ENCODE measurements around the gene SUSD1. TPM values are rescaled to one million over a fixed set of nuclear protein-coding genes. Genes with fewer than 3 reads are reported as not detected.

The SUSD1 gene
- total and polyA plus RNA-seq, 2 of the 13 experiments (the other 11 are each of a cell fraction or from before 2014, with no cell fraction given), result 25.9 to 32.3 TPM

- TF ChIP-seq REXO4 (CRISPR knock-in tag; IDR thresholded peaks at IDR 0.05; ENCODE audit: borderline replicate concordance) (no peak), ZNF460 (CRISPR knock-in tag; IDR thresholded peaks at IDR 0.05; ENCODE audit: borderline replicate concordance) (no peak), ZNF589 (CRISPR knock-in tag; conservative IDR thresholded peaks at IDR 0.05) (no peak), ZNF501 (CRISPR knock-in tag; IDR thresholded peaks at IDR 0.05) (no peak), ZNF569 (CRISPR knock-in tag; IDR thresholded peaks at IDR 0.05; ENCODE audit: borderline replicate concordance) (no peak), ZNF572 (CRISPR knock-in tag; IDR thresholded peaks at IDR 0.05) (no peak), ATRX (CRISPR knock-in tag; IDR thresholded peaks at IDR 0.05; ENCODE audit: borderline replicate concordance) (no peak), SMC3 (IDR thresholded peaks at IDR 0.05; ENCODE audit: low read length) (no peak), E2F5 (CRISPR knock-in tag; conservative IDR thresholded peaks at IDR 0.05) (no peak), GPBP1L1 (CRISPR knock-in tag; IDR thresholded peaks at IDR 0.05) (no peak)
Observed at GRCh38 chr9:112056996-112057395, 118.1 kb downstream of the SUSD1 start (continued).

- ATAC-seq, result no peak
- in situ Hi-C loops (cut with HindIII; ENCODE audit: extremely low pct_ligation_motif_present, low pct_unique_long_range_greater_than_20kb) (no loop called here), intact Hi-C loops (cut with micrococcal nuclease; ENCODE audit: unreplicated experiment) (no loop called here)
- no peak for TF ChIP-seq ZNF407 (CRISPR knock-in tag; IDR thresholded peaks at IDR 0.05; ENCODE audit: not compliant biosample characterization)
- TF ChIP-seq TBP (CRISPR knock-in tag; IDR thresholded peaks at IDR 0.05), result no peak
- TF ChIP-seq ZNF382 (CRISPR knock-in tag; IDR thresholded peaks at IDR 0.05; ENCODE audit: borderline replicate concordance), result no peak
- no peak for TF ChIP-seq ZNF816 (CRISPR knock-in tag; IDR thresholded peaks at IDR 0.05; ENCODE audit: borderline replicate concordance)
Observed at GRCh38 chr9:112054916-112055315, 120.2 kb downstream of the SUSD1 start.

More at GRCh38 chr9:112054916-112055315, 120.2 kb downstream of the SUSD1 start:
- no peaks in the 10 kb centered on the region for H3K79me2 ChIP-seq (ENCODE audit: insufficient read depth, low read length)
- POLR2A ChIA-PET, result no interaction called here
- H3K27me3 ChIP-seq (ENCODE audit: control insufficient read depth in 1 of 2, insufficient read depth in 2 of 2, low read length in 2 of 2), result no peaks in the 10 kb centered on the region
- peaks cover 4 to 12% of the 10 kb centered on the region in 2 experiments; a peak in 2 of 5 replicates for H3K36me3 ChIP-seq (replicated peaks in 1 of 2; ENCODE audit: control insufficient read depth in 1 of 2, insufficient read depth in 2 of 2, low read length in 2 of 2)
- no peak overlapping the region for H3K27ac ChIP-seq (ENCODE audit: extremely low read length, insufficient read depth, low read length)
- no peak overlapping the region for H3K9ac ChIP-seq (ENCODE audit: insufficient read depth, low read depth, low read length)
- FAIRE-seq (no peak), DNase-seq (ENCODE audit: low spot score) (no peak)
- no peaks in the 10 kb centered on the region for H3K9me3 ChIP-seq (ENCODE audit: low read length)
- H3K4me1 ChIP-seq (ENCODE audit: insufficient read depth, low read length), result peaks cover 35% of the 10 kb centered on the region
- no peaks in the 10 kb centered on the region for H4K20me1 ChIP-seq (ENCODE audit: insufficient read depth, low read length)
- CTCF ChIA-PET (ENCODE audit: low intra/inter-chr PET ratio, low total read pairs), result no interaction called here
- no TSS peak for BruUV-seq (replicated peaks)
- no peak overlapping the region for H2AFZ ChIP-seq (ENCODE audit: low read length)
- H3K4me3 ChIP-seq (replicated peaks in 1 of 3; ENCODE audit: insufficient read depth in 1 of 3, low read depth in 2 of 3, low read length in 3 of 3), result no peak overlapping the region
- 93% methylated on average over 4 of the region's 4 CpGs for WGBS (ENCODE audit: low lambda C conversion rate)
- H3K4me2 ChIP-seq (ENCODE audit: low read depth, low read length), result no peak overlapping the region

Data from HepG2 (cell line).